Astrocyte (in vitro differentiated cells and primary cell): ENCODE results near the gene FNDC3B. TPM values are rescaled to one million over a fixed set of nuclear protein-coding genes. Genes with fewer than 3 reads are reported as not detected.

ENCODE experiments used
- DNase-seq: peaks from one replicate; pipeline ENCODE4 v3.0.0-alpha.2; 2010; ENCODE audit warnings: low read depth
- FAIRE-seq: peaks from 2 replicates; lab custom pipeline; 2011; peaks lifted over from hg19 to GRCh38; lab: Jason Lieb, UNC
- H2AFZ ChIP-seq: 2 replicates; pipeline ENCODE4 v1.6.0; 2012; ENCODE audit warnings: low read depth, low read length, inconsistent platforms
- H3K27ac ChIP-seq: 2 replicates; pipeline ENCODE4 v1.5.1; 2011; ENCODE audit warnings: low read depth, low read length, inconsistent platforms
- H3K27me3 ChIP-seq: 2 replicates; pipeline ENCODE4 v1.6.0; 2011; ENCODE audit warnings: low read length, inconsistent platforms; ENCODE audit not compliant: insufficient read depth
- H3K36me3 ChIP-seq: 2 replicates; pipeline ENCODE4 v1.5.1; 2011; ENCODE audit warnings: low read length, inconsistent platforms; ENCODE audit not compliant: insufficient read depth
- H3K4me1 ChIP-seq: 2 replicates; pipeline ENCODE4 v1.5.1; 2011; ENCODE audit warnings: low read length, inconsistent platforms; ENCODE audit not compliant: insufficient read depth
- H3K4me2 ChIP-seq: 2 replicates; pipeline ENCODE4 v1.6.0; 2012; ENCODE audit warnings: low read length, inconsistent platforms
- H3K4me3 ChIP-seq: 2 replicates; pipeline ENCODE4 v1.5.1; 2011; ENCODE audit warnings: low read depth, mild to moderate bottlenecking, low read length, inconsistent platforms; ENCODE audit not compliant: insufficient read depth
- H3K79me2 ChIP-seq: 2 replicates; pipeline ENCODE4 v1.6.0; 2012; ENCODE audit warnings: mild to moderate bottlenecking, low read length, inconsistent platforms; ENCODE audit not compliant: insufficient read depth
- H3K9ac ChIP-seq: 2 replicates; pipeline ENCODE4 v1.6.0; 2012; ENCODE audit warnings: mild to moderate bottlenecking, low read length, inconsistent platforms
- H3K9me3 ChIP-seq: 2 replicates; pipeline ENCODE4 v1.5.1; 2012; ENCODE audit warnings: low read depth, mild to moderate bottlenecking, low read length, inconsistent platforms; ENCODE audit not compliant: insufficient read depth
- H4K20me1 ChIP-seq: 2 replicates; pipeline ENCODE4 v1.6.0; 2012; ENCODE audit warnings: low read length, inconsistent platforms; ENCODE audit not compliant: insufficient read depth
- H3K27ac Mint-ChIP-seq: one replicate; pipeline ENCODE4 v1.8.0; 2021; ENCODE audit warnings: mild to moderate bottlenecking, mixed read lengths; ENCODE audit not compliant: unreplicated experiment
- H3K27me3 Mint-ChIP-seq: one replicate; pipeline ENCODE4 v1.8.0; 2021; ENCODE audit warnings: low read depth, mixed read lengths; ENCODE audit not compliant: unreplicated experiment
- H3K36me3 Mint-ChIP-seq: one replicate; pipeline ENCODE4 v1.8.0; 2021; ENCODE audit warnings: low read depth, mixed read lengths; ENCODE audit not compliant: unreplicated experiment
- H3K4me1 Mint-ChIP-seq: one replicate; pipeline ENCODE4 v1.8.0; 2021; ENCODE audit warnings: low read depth, mixed read lengths; ENCODE audit not compliant: unreplicated experiment
- H3K4me3 Mint-ChIP-seq: one replicate; pipeline ENCODE4 v1.8.0; 2021; ENCODE audit warnings: mild to moderate bottlenecking, moderate library complexity, mixed read lengths; ENCODE audit not compliant: unreplicated experiment
- H3K9me3 Mint-ChIP-seq: one replicate; pipeline ENCODE4 v1.8.0; 2021; ENCODE audit warnings: mild to moderate bottlenecking, mixed read lengths; ENCODE audit not compliant: unreplicated experiment
- CTCF ChIP-seq: IDR thresholded peaks from 2 replicates; pipeline ENCODE4 v1.5.1; 2011; ENCODE audit warnings: low read depth, mild to moderate bottlenecking, inconsistent platforms, low read length, moderate library complexity; ENCODE audit not compliant: insufficient read depth
- EZH2 ChIP-seq: IDR thresholded peaks from 2 replicates; pipeline ENCODE4 v1.6.1; 2012; ENCODE audit warnings: mild to moderate bottlenecking, low read length, inconsistent platforms; ENCODE audit not compliant: insufficient read depth
- total RNA-seq: library from RNA; stranded (reverse); gene quantifications from 2 replicates; pipeline ENCODE4 v1.2.1, GENCODE V29; 2021

FNDC3B gene
- total RNA-seq, 1 donor from 2014 or later = 327 TPM

GRCh38 chr3:172184106-172184822, 144.9 kb downstream of the FNDC3B start:
- H3K27me3 ChIP-seq = no peaks in the 10 kb centered on the region
- TF ChIP-seq EZH2 = no peak
- TF ChIP-seq CTCF = no peak
- no peak overlapping the region for H2AFZ ChIP-seq
- no peaks in the 10 kb centered on the region for H3K9me3 ChIP-seq
- peaks cover 6% of the 10 kb centered on the region for H3K36me3 ChIP-seq
- DNase-seq (no peak), FAIRE-seq (no peak)
- no peak overlapping the region for H3K9ac ChIP-seq
- H3K4me1 ChIP-seq = peaks cover 17% of the 10 kb centered on the region
- peaks cover 96% of the 10 kb centered on the region for H3K79me2 ChIP-seq
- H3K4me1 Mint-ChIP-seq = peaks cover 50% of the 10 kb centered on the region
- H3K9me3 Mint-ChIP-seq = no peaks in the 10 kb centered on the region
- H4K20me1 ChIP-seq = peaks cover 86% of the 10 kb centered on the region
- no peak overlapping the region for H3K27ac Mint-ChIP-seq
- no peak overlapping the region for H3K4me3 Mint-ChIP-seq
- no peak overlapping the region for H3K27ac ChIP-seq
- peaks cover 5% of the 10 kb centered on the region for H3K36me3 Mint-ChIP-seq
- H3K27me3 Mint-ChIP-seq = no peaks in the 10 kb centered on the region
- no peak overlapping the region for H3K4me3 ChIP-seq
- H3K4me2 ChIP-seq = no peak overlapping the region

GRCh38 chr3:172185907-172186306, 146.5 kb downstream of the FNDC3B start:
- Histone ChIP-seq H3K27ac (no peak overlapping the region), H3K9me3 (no peaks in the 10 kb centered on the region), H3K27me3 (no peaks in the 10 kb centered on the region), H2AFZ (no peak overlapping the region), H3K79me2 (peaks cover 93% of the 10 kb centered on the region), H3K9ac (no peak overlapping the region), H3K36me3 (peaks cover 6% of the 10 kb centered on the region), H3K4me1 (peaks cover 17% of the 10 kb centered on the region), H3K4me2 (no peak overlapping the region), H3K4me3 (no peak overlapping the region), H4K20me1 (peaks cover 83% of the 10 kb centered on the region)
- Mint-ChIP-seq H3K27ac (no peak overlapping the region), H3K36me3 (peaks cover 5% of the 10 kb centered on the region), H3K27me3 (no peaks in the 10 kb centered on the region), H3K9me3 (no peaks in the 10 kb centered on the region), H3K4me1 (peaks cover 42% of the 10 kb centered on the region), H3K4me3 (no peak overlapping the region)
- TF ChIP-seq CTCF (no peak), EZH2 (no peak)
- FAIRE-seq (no peak), DNase-seq (no peak)

- Histone ChIP-seq H4K20me1 (peaks cover 84% of the 10 kb centered on the region), H3K27ac (no peak overlapping the region), H3K9me3 (no peaks in the 10 kb centered on the region), H2AFZ (no peak overlapping the region), H3K9ac (no peak overlapping the region), H3K36me3 (peaks cover 9% of the 10 kb centered on the region), H3K4me3 (no peak overlapping the region), H3K4me1 (peaks cover 12% of the 10 kb centered on the region), H3K4me2 (no peak overlapping the region), H3K27me3 (no peaks in the 10 kb centered on the region), H3K79me2 (peaks cover 94% of the 10 kb centered on the region)
- no peaks in the 10 kb centered on the region for H3K27me3 Mint-ChIP-seq
- peaks cover 42% of the 10 kb centered on the region for H3K4me1 Mint-ChIP-seq
- DNase-seq (no peak), FAIRE-seq (no peak)
- H3K9me3 Mint-ChIP-seq = no peaks in the 10 kb centered on the region
- H3K27ac Mint-ChIP-seq = no peak overlapping the region
- peaks cover 8% of the 10 kb centered on the region for H3K36me3 Mint-ChIP-seq
- no peak overlapping the region for H3K4me3 Mint-ChIP-seq
- TF ChIP-seq EZH2 = no peak
- no peak for TF ChIP-seq CTCF
Measured at GRCh38 chr3:172186607-172187006, 147.2 kb downstream of the FNDC3B start.
